HAP-1 (cell line): ENCODE results near the gene GPR156.
"Not testable (repeated sequence)": the region's sequence is repeated elsewhere in the genome, so short reads cannot be mapped to it uniquely, and the experiment has no call there.

Source experiments
- DNase-seq, 2 experiments: peaks; one replicate each; pipeline ENCODE4 v3.0.0-alpha.2; 2016 to 2020; ENCODE audit warnings: low spot score in 2 of 2
- H3K27me3 ChIP-seq: fragments of 250-450 bp; sonication (Bioruptor Pico); 2 replicates; pipeline ENCODE4 v1.5.1; 2020; ENCODE audit warnings: low read depth, mild to moderate bottlenecking, moderate library complexity
- H3K36me3 ChIP-seq: fragments of 250-450 bp; sonication (Bioruptor Pico); replicated peaks from 2 replicates; pipeline ENCODE4 v1.5.1; 2020; ENCODE audit warnings: mild to moderate bottlenecking
- H3K4me1 ChIP-seq: fragments of 250-450 bp; sonication (Bioruptor Pico); 2 replicates; pipeline ENCODE4 v1.5.1; 2020; ENCODE audit warnings: mild to moderate bottlenecking
- H3K4me3 ChIP-seq: fragments of 250-450 bp; sonication (Bioruptor Pico); 2 replicates; pipeline ENCODE4 v1.5.1; 2020; ENCODE audit warnings: mild to moderate bottlenecking, moderate library complexity
- H3K9me3 ChIP-seq: fragments of 250-450 bp; sonication (Bioruptor Pico); 2 replicates; pipeline ENCODE4 v1.5.1; 2020; ENCODE audit warnings: mild to moderate bottlenecking, moderate library complexity
- in situ Hi-C: fragments of 300-500 bp; cut with MboI; formaldehyde crosslinking; loops from 3 replicates; pipeline ENCODE4 v1.14.3; 2020; ENCODE audit warnings: low sequenced_read_pairs, inconsistent platforms, mixed read lengths

Gene GPR156

DNA sequence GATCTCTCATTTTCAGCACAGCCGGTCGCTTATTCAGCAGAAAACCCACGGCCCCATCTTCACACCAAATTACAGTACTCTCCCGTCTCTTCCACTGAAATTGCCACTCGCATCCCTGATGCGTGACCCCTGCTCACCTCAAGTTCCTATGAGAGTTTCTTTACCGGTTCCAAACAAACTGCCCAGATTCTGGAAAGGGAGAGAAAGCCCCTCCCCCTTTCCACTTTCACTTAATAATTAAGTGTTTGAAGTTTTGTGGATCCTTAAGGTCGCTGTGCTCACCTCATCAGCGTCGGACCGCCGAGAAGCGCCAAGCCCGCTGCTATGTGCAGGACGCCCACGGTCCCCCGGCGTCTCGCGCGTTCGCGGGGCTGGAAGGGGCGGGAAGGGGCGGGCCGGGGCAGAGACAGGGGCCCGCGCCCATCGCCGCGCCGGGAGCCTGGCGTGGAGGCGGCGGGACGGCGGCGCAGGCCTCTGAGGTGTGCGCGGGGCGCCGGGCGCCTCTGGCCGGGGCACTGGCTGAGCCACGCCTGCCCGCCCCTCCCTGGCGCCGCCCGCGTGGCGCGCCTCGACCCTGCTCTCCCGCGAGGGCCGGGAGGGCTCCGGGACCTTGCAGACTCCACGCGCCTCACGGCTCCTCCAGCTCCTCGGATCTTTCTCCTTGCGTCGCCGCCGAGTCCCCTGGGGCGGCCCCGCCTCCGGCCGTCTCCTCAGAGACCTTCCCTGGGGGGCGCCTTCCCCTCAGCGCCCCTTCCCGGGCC is at the start of gene GPR156:
Gene GPR156 (minus strand): TSS at position 476 of the 761 bp plus-strand sequence. CDS start 41,124 bp downstream, outside the sequence.
- Histone ChIP-seq H3K36me3 (no peaks in the 10 kb centered on the region), H3K4me3 (no peak within 1 kb of the TSS; the same call in 1 of the 2 replicates), H3K4me1 (no peaks in the 10 kb centered on the region), H3K27me3 (no peaks in the 10 kb centered on the region), H3K9me3 (no peaks in the 10 kb centered on the region)
- peak in 1 of 2 experiments; percentile 16 for DNase-seq
- in situ Hi-C loops: no loop called here

DNA sequence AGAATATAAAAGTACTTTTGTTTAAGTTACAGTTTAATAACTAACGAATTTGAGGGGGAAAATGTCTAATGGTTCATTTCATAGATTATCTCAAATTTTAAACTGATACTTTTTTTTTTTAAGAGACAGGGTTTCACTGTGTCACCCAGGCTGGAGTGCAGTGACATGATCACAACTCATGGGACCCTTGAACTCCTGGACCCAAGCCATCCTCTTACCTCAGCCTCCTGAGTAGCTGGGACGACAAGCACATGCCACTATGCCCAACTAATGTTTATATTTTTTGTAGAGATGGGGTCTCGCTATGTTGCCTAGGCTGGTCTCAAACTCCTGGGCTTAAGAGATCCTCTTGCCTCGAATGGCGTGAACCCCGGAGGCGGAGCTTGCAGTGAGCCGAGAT is 47.6 kb upstream of the GPR156 start:
- peaks cover 29% of the 10 kb centered on the region for H3K36me3 ChIP-seq
- no peak for DNase-seq
- no peaks in the 10 kb centered on the region for H3K27me3 ChIP-seq
- H3K4me1 ChIP-seq: peaks cover 9% of the 10 kb centered on the region
- in situ Hi-C loops: no loop called here
- H3K4me3 ChIP-seq: no peak overlapping the region
- no peaks in the 10 kb centered on the region for H3K9me3 ChIP-seq

DNA sequence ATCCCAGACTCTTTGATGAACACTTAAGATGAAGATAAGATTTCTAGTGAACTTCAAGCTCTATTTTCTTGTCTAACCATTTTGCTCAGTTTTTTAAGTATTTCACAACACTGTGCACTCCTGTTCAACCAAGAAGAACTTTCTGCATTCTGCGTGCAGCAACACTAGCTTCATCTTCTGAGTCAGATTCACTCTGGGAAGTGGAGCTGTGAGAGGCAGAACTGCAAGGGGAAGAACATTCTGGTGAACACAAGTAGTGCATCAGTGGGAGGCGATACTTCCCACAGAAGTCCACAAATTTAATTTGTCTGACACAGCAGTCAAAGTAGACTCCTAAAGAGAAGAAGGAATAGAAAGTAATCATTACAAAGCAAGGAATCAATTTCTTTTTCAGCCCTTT is 46.1 kb upstream of the GPR156 start:
- Histone ChIP-seq H3K9me3 (no peaks in the 10 kb centered on the region), H3K4me1 (peaks cover under 1% of the 10 kb centered on the region; the same call in 1 of the 2 replicates), H3K36me3 (peaks cover 29% of the 10 kb centered on the region), H3K4me3 (no peak overlapping the region), H3K27me3 (no peaks in the 10 kb centered on the region)
- DNase-seq: no peak
- in situ Hi-C loops: no loop called here

DNA sequence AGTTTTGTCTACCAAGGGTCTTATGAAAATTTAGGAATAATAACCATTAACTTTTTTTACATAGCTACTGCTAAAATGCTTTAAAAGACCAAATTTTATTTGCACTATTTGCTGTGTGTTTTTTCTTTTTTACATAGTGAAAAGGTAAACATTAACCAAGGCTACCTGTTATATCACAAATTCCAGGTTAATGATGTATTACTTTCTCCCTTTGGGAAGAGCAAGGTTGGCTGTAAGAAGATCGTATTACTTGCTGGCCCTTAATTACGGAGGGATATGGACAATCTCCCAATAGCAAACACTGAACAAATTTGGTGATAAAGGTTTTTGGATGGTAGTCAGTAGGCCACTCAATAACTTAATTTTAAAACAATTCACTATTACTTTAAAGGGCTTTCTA is 41.8 kb upstream of the GPR156 start:
- no peaks in the 10 kb centered on the region for H3K27me3 ChIP-seq
- no peak overlapping the region for H3K4me3 ChIP-seq
- DNase-seq: no peak
- H3K36me3 ChIP-seq: peaks cover 16% of the 10 kb centered on the region
- in situ Hi-C loops: no loop called here
- no peaks in the 10 kb centered on the region; the same call in 1 of the 2 replicates for H3K4me1 ChIP-seq
- no peaks in the 10 kb centered on the region for H3K9me3 ChIP-seq

DNA sequence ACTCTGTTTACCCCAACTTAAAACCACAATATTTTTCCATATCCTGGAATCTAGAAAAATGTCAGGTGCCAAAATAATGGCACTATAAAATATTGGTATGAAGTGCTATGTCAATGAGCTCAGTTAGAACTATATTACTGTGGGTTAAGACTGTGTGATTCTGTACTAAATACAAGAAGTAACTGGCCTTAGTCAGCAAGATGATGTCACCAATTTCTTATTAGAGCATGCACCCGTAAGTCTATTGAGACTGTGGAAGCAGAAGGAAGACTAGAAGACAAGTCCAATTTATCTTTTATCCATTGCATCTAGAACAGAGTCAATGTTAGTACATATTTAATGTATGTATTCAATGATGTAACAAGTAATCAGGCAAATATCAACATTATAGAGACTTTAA is 39.2 kb upstream of the GPR156 start:
- no peak overlapping the region for H3K4me3 ChIP-seq
- in situ Hi-C loops: no loop called here
- no peak for DNase-seq
- H3K27me3 ChIP-seq: no peaks in the 10 kb centered on the region
- H3K9me3 ChIP-seq: no peaks in the 10 kb centered on the region
- H3K36me3 ChIP-seq: no peaks in the 10 kb centered on the region
- H3K4me1 ChIP-seq: no peaks in the 10 kb centered on the region; the same call in 1 of the 2 replicates

DNA sequence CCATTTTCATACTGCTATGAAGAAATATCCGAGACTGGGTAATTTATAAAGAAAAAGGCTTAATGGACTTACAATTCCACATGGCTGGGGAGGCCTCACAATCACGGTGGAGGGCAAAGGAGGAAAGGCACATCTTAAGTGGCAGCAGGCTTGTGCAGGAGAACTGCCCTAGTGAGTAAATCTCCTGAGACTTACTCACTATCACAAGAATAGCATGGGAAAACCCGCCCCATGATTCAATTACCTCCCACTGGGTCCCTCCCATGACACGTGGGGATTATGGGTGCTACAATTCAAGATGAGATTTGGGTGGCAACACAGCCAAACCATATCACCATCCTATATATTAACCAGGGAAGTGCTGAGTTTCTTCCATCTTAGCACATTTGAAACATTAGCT is 38.7 kb upstream of the GPR156 start:
- H3K4me1 ChIP-seq, H3K4me3 ChIP-seq, H3K36me3 ChIP-seq, H3K9me3 ChIP-seq, DNase-seq, in situ Hi-C loops, H3K27me3 ChIP-seq: not testable (repeated sequence)

DNA sequence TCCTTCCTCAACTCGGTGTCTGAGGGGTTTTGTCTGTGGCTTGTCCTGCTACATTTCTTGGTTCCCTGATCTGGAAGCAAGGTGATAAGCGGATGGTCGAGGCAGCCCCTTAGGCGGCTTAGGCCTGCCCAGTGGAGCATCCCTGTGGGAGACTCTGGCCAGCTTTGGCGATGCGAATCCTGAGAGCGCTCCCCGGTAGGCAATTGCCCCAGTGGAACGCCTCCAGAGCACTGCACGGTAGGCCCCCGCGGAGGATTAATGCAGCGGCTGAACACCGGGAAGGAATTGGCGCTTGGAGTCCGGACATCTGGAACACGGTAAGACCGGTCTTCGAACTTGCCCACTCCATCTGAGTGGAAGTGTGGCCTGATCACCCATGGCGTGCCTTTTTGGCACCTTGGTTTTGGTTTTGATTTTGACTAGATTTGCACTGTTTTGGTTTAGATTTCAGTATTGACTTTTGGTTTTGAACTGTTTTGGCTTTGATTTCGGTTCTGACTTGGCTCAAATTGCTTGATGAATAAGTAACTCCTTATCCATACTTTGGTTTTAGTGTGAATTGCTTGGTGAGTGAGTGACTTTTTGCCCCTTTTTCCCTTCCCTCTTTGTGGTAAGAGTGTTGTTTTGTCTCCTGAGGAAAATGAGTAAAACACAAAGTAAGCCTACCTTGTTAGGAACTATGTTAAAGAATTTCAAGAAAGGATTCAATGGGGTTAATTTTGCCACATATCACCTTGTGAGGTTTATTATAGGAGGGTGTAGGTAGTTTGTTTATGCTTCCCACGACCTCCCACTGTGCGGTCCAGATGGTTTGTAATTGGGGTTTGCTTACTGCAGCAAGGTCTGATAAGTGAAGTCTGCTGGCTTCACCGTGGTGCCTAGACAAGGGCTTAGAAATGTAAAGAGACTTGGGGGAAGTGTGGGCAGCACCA is 27.1 kb upstream of the GPR156 start:
- no peaks in the 10 kb centered on the region; the same call in 1 of the 2 replicates for H3K4me1 ChIP-seq
- no peaks in the 10 kb centered on the region for H3K27me3 ChIP-seq
- no peak for DNase-seq
- no peaks in the 10 kb centered on the region for H3K9me3 ChIP-seq
- H3K4me3 ChIP-seq: no peak overlapping the region
- in situ Hi-C loops: no loop called here
- no peaks in the 10 kb centered on the region for H3K36me3 ChIP-seq

DNA sequence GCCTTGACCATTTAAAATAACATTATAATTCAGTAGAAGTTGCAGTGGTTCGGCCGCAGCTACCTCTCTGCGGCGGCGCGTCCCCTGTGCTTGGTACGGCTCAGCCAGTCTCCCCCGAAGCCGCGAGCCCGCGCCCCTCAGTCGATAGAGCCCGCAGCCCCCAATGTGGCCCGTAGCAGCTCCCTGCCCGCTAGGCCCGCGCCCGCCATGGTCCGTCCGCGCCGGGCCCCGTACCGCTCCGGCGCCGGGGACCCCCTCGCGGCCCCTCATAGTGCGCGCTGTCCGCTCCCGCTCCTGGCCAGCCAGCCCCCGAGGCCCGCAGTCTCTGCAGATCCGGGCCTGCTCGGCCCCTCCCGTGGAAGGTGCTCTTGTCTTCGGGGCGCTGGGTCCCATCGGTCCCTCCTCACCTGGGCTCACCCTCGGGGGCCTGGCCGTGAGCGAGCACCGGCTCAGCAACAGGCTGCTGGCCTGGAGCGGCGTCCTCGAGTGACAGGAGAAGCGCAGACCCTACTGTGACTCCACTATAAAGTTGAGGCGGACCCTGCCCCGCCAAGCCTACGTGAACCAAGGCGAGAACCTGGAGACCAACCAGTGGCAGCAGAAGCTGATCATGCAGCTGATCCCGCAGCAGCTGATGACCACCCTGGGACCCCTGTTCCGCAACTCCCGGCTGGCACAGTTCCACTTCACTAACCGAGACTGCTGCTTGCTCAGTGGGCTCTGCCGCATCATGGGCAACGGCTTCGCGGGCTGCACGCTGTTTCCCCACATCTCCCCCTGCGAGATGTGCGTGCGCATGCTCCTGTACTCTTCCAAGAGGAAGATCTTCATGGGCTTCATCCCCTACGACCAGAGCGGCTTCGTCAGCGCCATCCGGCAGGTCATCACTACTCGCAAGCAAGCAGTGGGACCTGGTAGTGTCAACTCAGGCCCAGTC is 21.8 kb upstream of the GPR156 start:
- DNase-seq: no peak
- no peaks in the 10 kb centered on the region for H3K4me1 ChIP-seq
- H3K4me3 ChIP-seq: no peak overlapping the region
- no peaks in the 10 kb centered on the region for H3K27me3 ChIP-seq
- in situ Hi-C loops: no loop called here
- no peaks in the 10 kb centered on the region for H3K36me3 ChIP-seq
- H3K9me3 ChIP-seq: no peaks in the 10 kb centered on the region

DNA sequence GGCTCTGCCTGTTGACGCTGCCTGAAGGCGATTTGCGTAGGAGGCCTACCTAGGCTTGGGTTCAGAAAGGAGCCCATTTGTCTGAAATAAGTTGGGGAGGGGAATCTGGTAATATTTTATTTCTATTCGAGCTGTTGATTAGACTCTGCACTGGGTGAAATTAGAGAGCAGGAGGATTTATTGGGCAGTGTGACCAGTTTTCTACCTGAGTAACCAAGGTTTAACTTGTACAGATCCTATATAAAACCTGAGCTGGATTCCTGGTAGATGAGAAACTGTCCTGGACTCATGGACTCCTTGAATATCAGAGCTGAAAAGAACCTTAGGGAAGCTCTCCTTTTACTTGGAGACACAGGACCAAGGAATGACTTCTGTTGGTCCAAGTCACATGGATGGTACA is 19.6 kb upstream of the GPR156 start:
- H3K9me3 ChIP-seq: no peaks in the 10 kb centered on the region
- no peaks in the 10 kb centered on the region for H3K4me1 ChIP-seq
- no peak for DNase-seq
- no peak overlapping the region for H3K4me3 ChIP-seq
- no peaks in the 10 kb centered on the region for H3K36me3 ChIP-seq
- in situ Hi-C loops: no loop called here
- H3K27me3 ChIP-seq: no peaks in the 10 kb centered on the region

DNA sequence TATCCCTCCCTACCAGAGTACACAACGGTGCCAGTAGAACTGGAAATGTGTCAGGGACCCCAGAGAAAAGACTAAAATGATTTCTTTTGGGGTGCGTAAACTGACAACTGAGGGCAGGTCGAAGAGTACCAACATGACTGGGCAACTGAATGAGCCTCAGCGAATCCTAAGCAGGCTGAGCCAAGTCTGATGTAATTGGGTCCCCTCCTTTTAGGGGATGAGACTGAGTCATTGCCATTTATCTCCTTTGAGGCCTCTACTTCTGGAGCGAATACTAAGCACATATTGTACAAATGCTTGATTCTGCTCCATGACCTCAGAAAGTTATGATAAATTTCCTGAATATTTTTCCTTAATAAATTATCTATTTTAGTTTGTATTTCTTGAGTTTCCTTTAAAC is 17.3 kb upstream of the GPR156 start:
- H3K4me3 ChIP-seq: no peak overlapping the region
- DNase-seq: no peak
- H3K27me3 ChIP-seq: peaks cover 2% of the 10 kb centered on the region; the same call in 1 of the 2 replicates
- no peaks in the 10 kb centered on the region for H3K36me3 ChIP-seq
- no peaks in the 10 kb centered on the region for H3K4me1 ChIP-seq
- H3K9me3 ChIP-seq: no peaks in the 10 kb centered on the region
- in situ Hi-C loops: no loop called here

DNA sequence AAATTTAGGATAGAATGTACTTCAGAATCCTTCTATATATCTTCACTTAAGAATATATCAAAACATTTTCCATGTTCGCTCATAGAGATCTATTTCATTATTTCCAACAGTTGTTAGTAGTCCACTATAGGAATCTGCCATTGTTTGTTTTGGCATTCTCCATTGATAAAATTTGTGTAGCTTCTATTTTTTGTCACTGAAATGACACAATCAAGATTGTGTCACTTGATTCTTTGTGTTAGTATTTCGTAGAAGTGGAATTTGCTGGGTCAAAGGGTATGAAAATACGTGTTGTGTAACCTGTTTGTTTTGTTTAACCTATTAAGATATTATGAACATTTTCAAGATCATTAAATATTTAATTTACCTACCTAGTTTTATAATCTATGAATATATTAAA is 15.9 kb upstream of the GPR156 start:
- Histone ChIP-seq H3K4me3 (no peak overlapping the region), H3K36me3 (no peaks in the 10 kb centered on the region), H3K9me3 (no peaks in the 10 kb centered on the region), H3K27me3 (peaks cover 2% of the 10 kb centered on the region; the same call in 1 of the 2 replicates), H3K4me1 (no peaks in the 10 kb centered on the region)
- DNase-seq: no peak
- in situ Hi-C loops: no loop called here

DNA sequence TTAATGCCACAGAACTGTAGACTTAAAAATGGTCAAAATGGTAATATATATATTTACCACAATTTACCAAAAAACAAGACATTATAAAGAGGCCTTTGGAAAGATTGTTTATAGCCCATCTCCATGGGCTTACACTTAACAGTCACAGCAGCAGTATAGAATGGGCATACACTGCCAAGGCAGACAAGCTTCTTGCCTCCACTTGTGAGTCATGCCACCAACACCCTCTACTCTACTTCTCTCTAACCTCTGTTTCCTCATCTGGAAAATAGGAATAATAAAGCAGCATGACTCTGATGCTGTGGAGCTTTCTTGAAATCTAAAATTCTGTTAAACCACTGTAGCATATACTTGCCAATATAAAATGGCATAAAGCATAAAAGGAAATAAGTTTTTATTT is 14.4 kb upstream of the GPR156 start:
- Histone ChIP-seq H3K9me3 (no peaks in the 10 kb centered on the region), H3K36me3 (no peaks in the 10 kb centered on the region), H3K4me1 (no peaks in the 10 kb centered on the region), H3K27me3 (peaks cover 2% of the 10 kb centered on the region; the same call in 1 of the 2 replicates), H3K4me3 (no peak overlapping the region)
- no peak for DNase-seq
- in situ Hi-C loops: no loop called here

DNA sequence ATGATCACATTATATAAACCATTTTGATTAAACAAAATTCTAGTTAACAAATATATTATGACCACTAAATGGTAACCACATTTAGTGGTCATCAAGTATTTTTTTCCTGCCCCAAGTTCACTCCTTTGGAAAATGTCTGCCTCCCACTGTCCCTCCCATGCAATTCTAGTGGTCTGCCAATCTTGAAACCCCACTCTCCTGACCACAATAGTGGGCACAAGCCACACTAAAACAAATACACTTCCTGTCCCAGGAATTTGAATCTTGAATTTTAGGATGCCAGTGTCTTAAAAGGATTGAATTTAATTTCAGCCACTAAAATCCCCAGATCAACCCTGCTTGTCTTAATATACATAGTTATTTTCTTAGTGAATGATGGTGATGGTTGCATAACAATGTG is 14.0 kb upstream of the GPR156 start:
- no peak for DNase-seq
- in situ Hi-C loops: no loop called here
- Histone ChIP-seq H3K36me3 (no peaks in the 10 kb centered on the region), H3K27me3 (peaks cover 2% of the 10 kb centered on the region; the same call in 1 of the 2 replicates), H3K4me1 (no peaks in the 10 kb centered on the region), H3K9me3 (no peaks in the 10 kb centered on the region), H3K4me3 (no peak overlapping the region)
